Measurements from ENCODE around the gene PEX14.

GRCh38 chr1:10553118-10553517 lies 78.4 kb downstream of the PEX14 start:
- no peak for TF ChIP-seq JUNB (IDR thresholded peaks at IDR 0.05; ENCODE audit: unreplicated experiment)
- no peak for TF ChIP-seq CTCF (conservative IDR thresholded peaks at IDR 0.05; ENCODE audit: low read depth in 2 of 2)
- no peak for TF ChIP-seq EZH2 (IDR thresholded peaks at IDR 0.05; ENCODE audit: low read depth, unreplicated experiment)
- no peak for TF ChIP-seq POLR2AphosphoS5 (IDR thresholded peaks at IDR 0.05; ENCODE audit: low read depth)
- TF ChIP-seq REST (IDR thresholded peaks at IDR 0.05; ENCODE audit: unreplicated experiment) = no peak
- TF ChIP-seq EZH2phosphoT487 (IDR thresholded peaks at IDR 0.05; ENCODE audit: unreplicated experiment) = no peak

Measured in GM23338 (cell line).